ENCODE results near the gene LRRC28.

Gene LRRC28

DNA sequence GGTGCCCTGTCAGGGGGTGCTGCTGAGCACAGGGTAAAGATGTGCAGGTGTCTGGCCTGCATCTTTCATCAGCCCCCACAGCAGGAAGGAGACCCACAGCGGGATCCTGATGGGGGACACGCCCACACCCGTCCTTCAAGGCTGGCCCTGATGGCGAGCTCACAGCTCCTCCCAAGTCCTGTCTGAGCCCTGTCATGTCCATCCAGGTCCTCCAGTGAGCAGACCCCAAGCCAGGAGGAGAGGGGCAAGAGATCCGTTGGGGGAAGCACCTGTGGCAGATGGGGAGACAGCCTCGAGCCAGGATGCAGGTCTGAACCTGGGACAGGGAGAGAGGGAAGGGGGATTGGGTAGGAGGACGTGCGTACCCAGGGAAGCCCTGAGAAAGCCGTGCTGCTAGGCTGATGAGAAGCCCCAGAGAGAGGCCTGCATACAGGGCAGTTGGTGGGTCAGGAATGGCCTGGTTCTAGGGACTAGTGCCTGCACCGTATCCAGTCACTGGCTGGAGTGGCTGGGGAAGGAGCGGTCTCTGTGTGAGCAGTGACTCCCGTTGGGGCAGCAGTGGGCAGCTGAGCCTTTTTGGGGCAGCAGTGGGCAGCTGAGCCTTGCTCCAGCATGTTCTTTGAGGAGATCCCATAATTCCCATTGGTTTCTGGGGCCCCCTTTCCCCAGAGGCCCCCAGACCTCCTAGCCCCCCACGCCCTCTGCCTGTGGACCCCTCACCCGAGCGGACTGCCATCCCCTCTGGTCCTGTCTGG lies 181.2 kb downstream of the LRRC28 start:
- no peaks in the 10 kb centered on the region for H3K9me3 ChIP-seq (ENCODE audit: insufficient read depth, low read length)
- TF ChIP-seq YY1 (IDR thresholded peaks at IDR 0.05; ENCODE audit: insufficient read depth, insufficient read length), result no peak
- no peak for TF ChIP-seq SUZ12 (IDR thresholded peaks at IDR 0.05; ENCODE audit: extremely low read depth, insufficient read depth, insufficient read length)
- no peak for TF ChIP-seq ZNF274 (IDR thresholded peaks at IDR 0.05; ENCODE audit: low read depth, low read length)
- no peak overlapping the region for H3K9ac ChIP-seq (ENCODE audit: insufficient read length, low read depth)
- no peak for DNase-seq (ENCODE audit: low read depth, low spot score)
- H3K27me3 ChIP-seq (ENCODE audit: insufficient read depth, insufficient read length), result no peaks in the 10 kb centered on the region
- peaks cover 13% of the 10 kb centered on the region for H3K4me1 ChIP-seq (ENCODE audit: insufficient read depth, insufficient read length)
- no peaks in the 10 kb centered on the region for H3K36me3 ChIP-seq (ENCODE audit: insufficient read depth, insufficient read length, low read length)
- H3K4me3 ChIP-seq (ENCODE audit: insufficient read length, low read depth), result no peak overlapping the region

DNA sequence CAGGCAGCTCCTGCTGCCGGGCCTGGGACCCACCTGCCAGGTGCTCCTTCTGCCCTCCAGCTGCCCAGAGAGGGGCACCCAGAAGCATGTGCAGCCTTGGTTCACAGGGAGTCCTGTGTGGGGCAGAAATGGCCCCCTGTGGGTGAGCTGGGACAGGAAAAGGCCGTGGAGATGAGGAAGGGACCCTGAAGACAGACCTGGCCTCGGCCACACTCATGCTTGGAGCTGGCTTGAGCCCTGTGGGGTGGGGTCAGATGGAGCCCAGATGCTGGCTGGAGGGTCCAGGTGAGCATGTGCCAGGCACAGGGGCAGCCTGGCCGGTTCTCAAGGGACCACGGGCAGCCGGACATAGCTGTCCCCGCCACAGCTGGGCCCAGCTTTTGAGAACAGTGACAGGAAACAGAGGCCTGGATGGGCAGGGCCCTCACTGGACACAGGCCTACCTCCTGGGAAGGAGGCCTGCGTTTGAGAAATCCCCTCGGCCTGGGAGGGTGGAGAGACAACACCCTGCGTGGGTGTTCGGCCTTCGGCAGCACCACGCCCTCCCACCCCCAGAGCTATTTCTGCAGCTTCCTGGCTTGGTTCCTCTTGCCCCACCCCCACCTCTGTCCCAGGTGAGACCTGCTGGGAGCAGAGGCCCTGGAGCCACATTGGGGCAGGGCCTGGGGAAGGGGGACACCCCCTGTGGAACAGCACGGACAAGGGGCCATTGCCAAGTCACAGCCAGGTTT lies 181.9 kb downstream of the LRRC28 start:
- Histone ChIP-seq H3K27me3 (ENCODE audit: insufficient read depth, insufficient read length) (no peaks in the 10 kb centered on the region), H3K4me1 (ENCODE audit: insufficient read depth, insufficient read length) (peaks cover 17% of the 10 kb centered on the region), H3K36me3 (ENCODE audit: insufficient read depth, insufficient read length, low read length) (no peaks in the 10 kb centered on the region), H3K9me3 (ENCODE audit: insufficient read depth, low read length) (no peaks in the 10 kb centered on the region), H3K9ac (ENCODE audit: insufficient read length, low read depth) (peak overlapping the region; percentile 57), H3K4me3 (ENCODE audit: insufficient read length, low read depth) (no peak overlapping the region)
- no peak for DNase-seq (ENCODE audit: low read depth, low spot score)
- TF ChIP-seq ZNF274 (IDR thresholded peaks at IDR 0.05; ENCODE audit: low read depth, low read length), result no peak
- no peak for TF ChIP-seq SUZ12 (IDR thresholded peaks at IDR 0.05; ENCODE audit: extremely low read depth, insufficient read depth, insufficient read length)
- TF ChIP-seq YY1 (IDR thresholded peaks at IDR 0.05; ENCODE audit: insufficient read depth, insufficient read length), result no peak

DNA sequence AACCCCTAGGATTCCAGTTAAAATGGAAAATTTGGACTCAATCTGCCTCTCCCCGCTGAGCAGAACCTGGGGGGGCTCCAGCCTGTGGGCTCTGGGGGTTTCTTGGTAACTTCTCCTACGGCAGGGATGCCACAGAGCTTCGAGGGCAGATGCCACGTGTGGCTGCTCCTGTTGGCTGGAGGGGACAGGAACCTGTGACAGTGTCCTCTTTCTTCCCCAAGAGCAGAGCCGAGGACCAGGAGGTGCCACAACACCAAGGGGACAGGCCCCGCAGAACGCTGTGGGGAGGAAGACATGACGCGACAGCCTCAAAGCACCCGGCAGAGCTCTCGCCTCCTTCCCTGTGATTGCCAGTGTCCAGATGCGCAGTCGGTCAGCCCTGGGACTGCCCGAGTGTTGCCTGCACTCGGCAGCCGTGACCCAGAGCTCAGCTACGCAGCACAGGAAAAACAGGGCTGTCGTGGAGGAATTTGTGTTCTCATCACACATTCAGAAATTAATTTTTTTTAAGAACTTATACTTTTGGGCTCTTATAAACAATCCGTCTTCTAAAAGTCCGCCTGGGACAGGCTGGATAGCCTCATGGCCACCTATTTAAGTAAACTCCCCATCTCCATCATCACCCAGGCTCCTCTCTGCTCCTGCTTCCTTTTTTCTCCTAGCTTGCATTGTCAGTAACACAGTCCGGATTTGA lies 182.6 kb downstream of the LRRC28 start:
- H3K27me3 ChIP-seq (ENCODE audit: insufficient read depth, insufficient read length), result no peaks in the 10 kb centered on the region
- H3K4me3 ChIP-seq (ENCODE audit: insufficient read length, low read depth), result no peak overlapping the region
- no peaks in the 10 kb centered on the region for H3K36me3 ChIP-seq (ENCODE audit: insufficient read depth, insufficient read length, low read length)
- DNase-seq (ENCODE audit: low read depth, low spot score), result no peak
- H3K4me1 ChIP-seq (ENCODE audit: insufficient read depth, insufficient read length), result peaks cover 21% of the 10 kb centered on the region
- TF ChIP-seq ZNF274 (IDR thresholded peaks at IDR 0.05; ENCODE audit: low read depth, low read length) (no peak), SUZ12 (IDR thresholded peaks at IDR 0.05; ENCODE audit: extremely low read depth, insufficient read depth, insufficient read length) (no peak), YY1 (IDR thresholded peaks at IDR 0.05; ENCODE audit: insufficient read depth, insufficient read length) (no peak)
- no peaks in the 10 kb centered on the region for H3K9me3 ChIP-seq (ENCODE audit: insufficient read depth, low read length)
- H3K9ac ChIP-seq (ENCODE audit: insufficient read length, low read depth), result peak overlapping the region; percentile 57

- TF ChIP-seq SUZ12 (IDR thresholded peaks at IDR 0.05; ENCODE audit: extremely low read depth, insufficient read depth, insufficient read length), result no peak
- no peak for TF ChIP-seq ZNF274 (IDR thresholded peaks at IDR 0.05; ENCODE audit: low read depth, low read length)
- no peak for TF ChIP-seq YY1 (IDR thresholded peaks at IDR 0.05; ENCODE audit: insufficient read depth, insufficient read length)
- Histone ChIP-seq H3K27me3 (ENCODE audit: insufficient read depth, insufficient read length) (no peaks in the 10 kb centered on the region), H3K9ac (ENCODE audit: insufficient read length, low read depth) (no peak overlapping the region), H3K36me3 (ENCODE audit: insufficient read depth, insufficient read length, low read length) (no peaks in the 10 kb centered on the region), H3K4me3 (ENCODE audit: insufficient read length, low read depth) (no peak overlapping the region), H3K4me1 (ENCODE audit: insufficient read depth, insufficient read length) (peaks cover 21% of the 10 kb centered on the region), H3K9me3 (ENCODE audit: insufficient read depth, low read length) (no peaks in the 10 kb centered on the region)
- DNase-seq (ENCODE audit: low read depth, low spot score), result no peak
Measured at GRCh38 chr15:99434506-99435112, 183.3 kb downstream of the LRRC28 start.

DNA sequence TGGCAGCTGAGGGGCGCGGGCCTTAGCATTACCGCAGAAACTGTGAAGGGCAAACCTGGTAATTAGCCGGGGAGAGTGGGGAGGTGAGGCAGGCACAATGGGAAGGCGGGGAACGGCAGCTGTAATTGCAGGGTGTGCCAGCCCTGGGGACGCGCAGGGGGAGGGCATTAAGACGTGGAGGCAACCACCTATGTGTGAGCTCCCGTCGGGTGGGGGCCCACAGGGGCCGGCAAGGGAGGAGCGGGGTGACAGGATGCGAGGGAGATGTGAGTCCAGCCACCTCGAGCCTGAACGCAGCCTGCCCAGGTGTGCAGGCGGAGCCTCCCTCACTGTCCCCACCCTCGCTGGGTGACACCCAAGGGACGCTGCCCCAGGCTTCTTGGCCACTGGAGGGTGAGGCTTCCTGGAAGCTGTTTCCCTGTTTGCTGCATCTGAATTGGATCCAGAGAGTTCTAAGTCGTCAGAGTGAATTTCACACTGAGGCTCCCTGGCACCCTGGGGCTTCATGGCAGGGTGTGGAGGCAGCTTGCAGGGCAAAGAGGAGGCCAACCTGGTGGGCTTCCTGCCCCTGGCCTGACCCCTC lies 183.9 kb downstream of the LRRC28 start:
- DNase-seq (ENCODE audit: low read depth, low spot score), result no peak
- Histone ChIP-seq H3K4me3 (ENCODE audit: insufficient read length, low read depth) (no peak overlapping the region), H3K9me3 (ENCODE audit: insufficient read depth, low read length) (no peaks in the 10 kb centered on the region), H3K36me3 (ENCODE audit: insufficient read depth, insufficient read length, low read length) (no peaks in the 10 kb centered on the region), H3K27me3 (ENCODE audit: insufficient read depth, insufficient read length) (no peaks in the 10 kb centered on the region), H3K9ac (ENCODE audit: insufficient read length, low read depth) (peak overlapping the region; percentile 36), H3K4me1 (ENCODE audit: insufficient read depth, insufficient read length) (peaks cover 21% of the 10 kb centered on the region)
- TF ChIP-seq YY1 (IDR thresholded peaks at IDR 0.05; ENCODE audit: insufficient read depth, insufficient read length) (no peak), SUZ12 (IDR thresholded peaks at IDR 0.05; ENCODE audit: extremely low read depth, insufficient read depth, insufficient read length) (no peak), ZNF274 (IDR thresholded peaks at IDR 0.05; ENCODE audit: low read depth, low read length) (no peak)

GRCh38 chr15:99435877-99436541 lies 184.7 kb downstream of the LRRC28 start:
- no peak overlapping the region for H3K9ac ChIP-seq (ENCODE audit: insufficient read length, low read depth)
- peaks cover 21% of the 10 kb centered on the region for H3K4me1 ChIP-seq (ENCODE audit: insufficient read depth, insufficient read length)
- no peak for DNase-seq (ENCODE audit: low read depth, low spot score)
- H3K9me3 ChIP-seq (ENCODE audit: insufficient read depth, low read length), result no peaks in the 10 kb centered on the region
- no peaks in the 10 kb centered on the region for H3K36me3 ChIP-seq (ENCODE audit: insufficient read depth, insufficient read length, low read length)
- H3K27me3 ChIP-seq (ENCODE audit: insufficient read depth, insufficient read length), result no peaks in the 10 kb centered on the region
- no peak overlapping the region for H3K4me3 ChIP-seq (ENCODE audit: insufficient read length, low read depth)
- TF ChIP-seq YY1 (IDR thresholded peaks at IDR 0.05; ENCODE audit: insufficient read depth, insufficient read length) (no peak), ZNF274 (IDR thresholded peaks at IDR 0.05; ENCODE audit: low read depth, low read length) (no peak), SUZ12 (IDR thresholded peaks at IDR 0.05; ENCODE audit: extremely low read depth, insufficient read depth, insufficient read length) (no peak)

Measured in NT2/D1 (cell line).